H1 (cell line): ENCODE measurements around the gene BTG3. TPM values are rescaled to one million over a fixed set of nuclear protein-coding genes. Genes with fewer than 3 reads are reported as not detected.

Experiments used
- CTCF ChIP-seq, 3 experiments: IDR thresholded peaks; 1 replicate in 2 of 3; 2 replicates in 1 of 3; pipeline versions ENCODE4 v1.5.1 to v1.6.1; 2011; ENCODE audit warnings: low read length in 3 of 3, mild to moderate bottlenecking in 3 of 3, inconsistent platforms in 2 of 3, low read depth in 1 of 3, moderate library complexity in 1 of 3; ENCODE audit not compliant: insufficient read depth in 1 of 3; ENCODE audit errors: control extremely low read depth in 1 of 3
- EZH2 ChIP-seq: fragments of 200-600 bp; sonication (generic); IDR thresholded peaks from 2 replicates; pipeline ENCODE4 v1.7.1; 2012; ENCODE audit warnings: low read depth, mild to moderate bottlenecking, moderate library complexity, low read length, inconsistent platforms; ENCODE audit not compliant: severe bottlenecking
- GABPA ChIP-seq: IDR thresholded peaks from 2 replicates; pipeline ENCODE4 v1.6.1; 2011; ENCODE audit warnings: mild to moderate bottlenecking, low read length, moderate library complexity, borderline replicate concordance; ENCODE audit not compliant: insufficient read depth
- MAFK ChIP-seq: IDR thresholded peaks from 2 replicates; pipeline ENCODE4 v1.6.1; 2012; ENCODE audit warnings: low read depth, mild to moderate bottlenecking, improper control_type of control experiment, low read length
- NRF1 ChIP-seq: IDR thresholded peaks from 2 replicates; pipeline ENCODE4 v1.6.1; 2011; ENCODE audit warnings: mild to moderate bottlenecking, low read depth, low read length, improper control_type of control experiment
- polyA plus RNA-seq, 7 experiments: library from polyadenylated mRNA; depleted of rRNA in 3 of 7; stranded (reverse) in 5 of 7; unstranded in 2 of 7; fragments of >200 nt in 5 of 7; fragments of 200-250 nt in 2 of 7; gene quantifications; 1 replicate in 5 of 7; 2 replicates in 1 of 7; 4 replicates in 1 of 7; pipeline versions ENCODE4 v1.2.1 to v1.2.3, GENCODE V29; 2011 to 2013; ENCODE audit warnings: missing spikeins in 2 of 7, mixed read lengths in 2 of 7
- total RNA-seq: library from RNA; stranded (reverse); fragmentation: NEBNext Ultra II Directional; extraction: Animal tissue kit (Norgen Biotek cat#: 25700); gene quantifications from 2 replicates; pipeline ENCODE4 v1.2.1, GENCODE V29; 2021
- TF ChIP-seq, protein P1 (sequence below): IDR thresholded peaks from 2 replicates; pipeline ENCODE4 v1.6.1; 2011; ENCODE audit warnings: low read length, improper control_type of control experiment

Gene BTG3
- total and polyA plus RNA-seq, 2 of the 8 experiments (the other 6 are each of a cell fraction or from before 2014, with no cell fraction given), result 13.6 to 25.9 TPM

- TF ChIP-seq CTCF (IDR thresholded peaks at IDR 0.05; ENCODE audit: control extremely low read depth in 1 of 3, insufficient read depth in 1 of 3, low read depth in 1 of 3, low read length in 3 of 3), result no peak
- TF ChIP-seq NRF1, result no peak
- TF ChIP-seq GABPA, result no peak
- no peak for TF ChIP-seq MAFK
- TF ChIP-seq, protein P1, sequence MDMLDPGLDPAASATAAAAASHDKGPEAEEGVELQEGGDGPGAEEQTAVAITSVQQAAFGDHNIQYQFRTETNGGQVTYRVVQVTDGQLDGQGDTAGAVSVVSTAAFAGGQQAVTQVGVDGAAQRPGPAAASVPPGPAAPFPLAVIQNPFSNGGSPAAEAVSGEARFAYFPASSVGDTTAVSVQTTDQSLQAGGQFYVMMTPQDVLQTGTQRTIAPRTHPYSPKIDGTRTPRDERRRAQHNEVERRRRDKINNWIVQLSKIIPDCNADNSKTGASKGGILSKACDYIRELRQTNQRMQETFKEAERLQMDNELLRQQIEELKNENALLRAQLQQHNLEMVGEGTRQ, result no peak
- no peak for TF ChIP-seq EZH2
- TF ChIP-seq, all 59 proteins: peak for 0
These were observed 38.8 kb upstream of the BTG3 start (continued) for GRCh38 chr21:17651526-17651925.
